Measurements from ENCODE around the gene ARRDC4. TPM values are rescaled to one million over a fixed set of nuclear protein-coding genes. Genes with fewer than 3 reads are reported as not detected.

ARRDC4 gene
- total and polyA plus RNA-seq, 2 experiments from 2014 or later, result 24.7 to 35.2 TPM

- Histone ChIP-seq H3K27me3 (no peaks in the 10 kb centered on the region), H3K4me3 (no peak overlapping the region), H3K9me3 (ENCODE audit: low read depth) (no peaks in the 10 kb centered on the region), H3K27ac (no peak overlapping the region), H3K4me1 (ENCODE audit: low read depth) (no peaks in the 10 kb centered on the region), H3K36me3 (no peaks in the 10 kb centered on the region)
- no peak for TF ChIP-seq CTCF (IDR thresholded peaks at IDR 0.05; ENCODE audit: low read depth, low read length)
- no peak for DNase-seq (ENCODE audit: low read depth in 1 of 2, low spot score in 1 of 2)
These were observed 12.8 kb upstream of the ARRDC4 start for GRCh38 chr15:97947465-97948260.

- H3K27me3 ChIP-seq, result no peaks in the 10 kb centered on the region
- no peak for DNase-seq (ENCODE audit: low read depth in 1 of 2, low spot score in 1 of 2)
- TF ChIP-seq CTCF (IDR thresholded peaks at IDR 0.05; ENCODE audit: low read depth, low read length), result no peak
These were observed 7.2 kb upstream of the ARRDC4 start for GRCh38 chr15:97953254-97953653.

GRCh38 chr15:97953748-97954147 lies 6.8 kb upstream of the ARRDC4 start:
- Histone ChIP-seq H3K4me3 (no peak overlapping the region), H3K27me3 (no peaks in the 10 kb centered on the region), H3K4me1 (ENCODE audit: low read depth) (no peaks in the 10 kb centered on the region), H3K9me3 (ENCODE audit: low read depth) (no peaks in the 10 kb centered on the region), H3K36me3 (no peaks in the 10 kb centered on the region), H3K27ac (no peak overlapping the region)
- no peak for DNase-seq (ENCODE audit: low read depth in 1 of 2, low spot score in 1 of 2)
- TF ChIP-seq CTCF (IDR thresholded peaks at IDR 0.05; ENCODE audit: low read depth, low read length), result no peak

More at GRCh38 chr15:97953254-97953653, 7.2 kb upstream of the ARRDC4 start:
- Histone ChIP-seq H3K27ac (no peak overlapping the region), H3K4me3 (no peak overlapping the region), H3K4me1 (ENCODE audit: low read depth) (no peaks in the 10 kb centered on the region), H3K36me3 (no peaks in the 10 kb centered on the region), H3K9me3 (ENCODE audit: low read depth) (no peaks in the 10 kb centered on the region)

GRCh38 chr15:97955035-97955434 lies 5.5 kb upstream of the ARRDC4 start:
- TF ChIP-seq CTCF (IDR thresholded peaks at IDR 0.05; ENCODE audit: low read depth, low read length), result no peak
- Histone ChIP-seq H3K9me3 (ENCODE audit: low read depth) (no peaks in the 10 kb centered on the region), H3K36me3 (no peaks in the 10 kb centered on the region), H3K4me3 (no peak overlapping the region), H3K27me3 (no peaks in the 10 kb centered on the region), H3K4me1 (ENCODE audit: low read depth) (no peaks in the 10 kb centered on the region), H3K27ac (no peak overlapping the region)
- DNase-seq (ENCODE audit: low read depth in 1 of 2, low spot score in 1 of 2), result no peak

- DNase-seq (ENCODE audit: low read depth in 1 of 2, low spot score in 1 of 2), result no peak
These were observed 5.0 kb upstream of the ARRDC4 start for GRCh38 chr15:97955529-97955928.

More at GRCh38 chr15:97955529-97955928, 5.0 kb upstream of the ARRDC4 start:
- no peak overlapping the region for H3K4me3 ChIP-seq
- no peak overlapping the region for H3K27ac ChIP-seq
- no peaks in the 10 kb centered on the region for H3K27me3 ChIP-seq
- H3K9me3 ChIP-seq (ENCODE audit: low read depth), result no peaks in the 10 kb centered on the region
- no peaks in the 10 kb centered on the region for H3K4me1 ChIP-seq (ENCODE audit: low read depth)
- no peaks in the 10 kb centered on the region for H3K36me3 ChIP-seq
- TF ChIP-seq CTCF (IDR thresholded peaks at IDR 0.05; ENCODE audit: low read depth, low read length), result no peak

Measured in cardiac muscle cell (in vitro differentiated cells and primary cell).